Measurements from ENCODE around the gene C2orf74.

Gene C2orf74

GRCh38 chr2:61180686-61181085 lies 18.7 kb downstream of the C2orf74 start:
- no peaks in the 10 kb centered on the region for H3K9me3 Mint-ChIP-seq
- peaks cover under 1% of the 10 kb centered on the region for H3K27me3 Mint-ChIP-seq (ENCODE audit: low read depth)
- TF ChIP-seq CTCF (IDR thresholded peaks at IDR 0.05; ENCODE audit: unreplicated experiment in 3 of 3): no peak
- peaks cover 64% of the 10 kb centered on the region for H3K4me1 Mint-ChIP-seq
- peaks cover 52% of the 10 kb centered on the region for H3K36me3 Mint-ChIP-seq (ENCODE audit: low read depth)
- peak overlapping the region; percentile 60 to 98 (median 69) for H3K27ac Mint-ChIP-seq
- peak overlapping the region; percentile 84 to 90 (median 90) for H3K4me3 Mint-ChIP-seq

GRCh38 chr2:61181382-61182058 lies 19.5 kb downstream of the C2orf74 start:
- TF ChIP-seq CTCF (IDR thresholded peaks at IDR 0.05; ENCODE audit: unreplicated experiment in 3 of 3): no peak
- Mint-ChIP-seq H3K36me3 (ENCODE audit: low read depth) (peaks cover 60% of the 10 kb centered on the region), H3K9me3 (no peaks in the 10 kb centered on the region), H3K4me1 (peaks cover 60% of the 10 kb centered on the region), H3K27ac (peak overlapping the region; percentile 67 to 90 (median 69)), H3K27me3 (ENCODE audit: low read depth) (no peaks in the 10 kb centered on the region), H3K4me3 (peak overlapping the region; percentile 41 to 81 (median 74))

GRCh38 chr2:61182059-61182383 lies 20.0 kb downstream of the C2orf74 start:
- no peaks in the 10 kb centered on the region for H3K27me3 Mint-ChIP-seq (ENCODE audit: low read depth)
- H3K36me3 Mint-ChIP-seq (ENCODE audit: low read depth): peaks cover 65% of the 10 kb centered on the region
- no peak for TF ChIP-seq CTCF (IDR thresholded peaks at IDR 0.05; ENCODE audit: unreplicated experiment in 3 of 3)
- H3K27ac Mint-ChIP-seq: peak overlapping the region; percentile 67 to 90 (median 69)
- peak overlapping the region in 2 of 3 experiments; percentile 74 to 81 for H3K4me3 Mint-ChIP-seq
- H3K9me3 Mint-ChIP-seq: no peaks in the 10 kb centered on the region
- H3K4me1 Mint-ChIP-seq: peaks cover 56% of the 10 kb centered on the region

GRCh38 chr2:61183795-61184194 lies 21.8 kb downstream of the C2orf74 start:
- peaks cover 82% of the 10 kb centered on the region for H3K36me3 Mint-ChIP-seq (ENCODE audit: low read depth)
- TF ChIP-seq CTCF (IDR thresholded peaks at IDR 0.05; ENCODE audit: unreplicated experiment in 3 of 3): no peak
- no peaks in the 10 kb centered on the region for H3K9me3 Mint-ChIP-seq
- no peak overlapping the region for H3K27ac Mint-ChIP-seq
- peaks cover 49% of the 10 kb centered on the region for H3K4me1 Mint-ChIP-seq
- H3K27me3 Mint-ChIP-seq (ENCODE audit: low read depth): no peaks in the 10 kb centered on the region
- H3K4me3 Mint-ChIP-seq: no peak overlapping the region

GRCh38 chr2:61184263-61184662 lies 22.3 kb downstream of the C2orf74 start:
- Mint-ChIP-seq H3K27ac (no peak overlapping the region), H3K9me3 (no peaks in the 10 kb centered on the region), H3K4me3 (no peak overlapping the region), H3K27me3 (ENCODE audit: low read depth) (no peaks in the 10 kb centered on the region), H3K4me1 (peaks cover 44% of the 10 kb centered on the region), H3K36me3 (ENCODE audit: low read depth) (peaks cover 84% of the 10 kb centered on the region)
- no peak for TF ChIP-seq CTCF (IDR thresholded peaks at IDR 0.05; ENCODE audit: unreplicated experiment in 3 of 3)

- peaks cover 34% of the 10 kb centered on the region for H3K4me1 Mint-ChIP-seq
- no peaks in the 10 kb centered on the region for H3K9me3 Mint-ChIP-seq
- no peak for TF ChIP-seq CTCF (IDR thresholded peaks at IDR 0.05; ENCODE audit: unreplicated experiment in 3 of 3)
- no peak overlapping the region for H3K4me3 Mint-ChIP-seq
- H3K27ac Mint-ChIP-seq: peak overlapping the region; percentile 4 to 22 (median 15)
- H3K27me3 Mint-ChIP-seq (ENCODE audit: low read depth): no peaks in the 10 kb centered on the region
- H3K36me3 Mint-ChIP-seq (ENCODE audit: low read depth): peaks cover 91% of the 10 kb centered on the region
Measured at GRCh38 chr2:61185231-61185728, 23.3 kb downstream of the C2orf74 start.
